ENCODE data around the gene DPF1.
A peak's percentile ranks its signal among the peaks of the same experiment; 100 is the strongest.
"Not testable (repeated sequence)": the region's sequence is repeated elsewhere in the genome, so short reads cannot be mapped to it uniquely, and the experiment has no call there.

The DPF1 gene

GRCh38 chr19:38227287-38228004 lies 3.4 kb upstream of the DPF1 start:
- TF ChIP-seq CTCF (IDR thresholded peaks at IDR 0.05; ENCODE audit: low read depth, low read length): no peak
- TF ChIP-seq EZH2phosphoT487 (IDR thresholded peaks at IDR 0.05; ENCODE audit: low read depth): no peak
- Histone ChIP-seq H3K4me1 (ENCODE audit: low read length) (peaks cover 11% of the 10 kb centered on the region), H3K9me3 (ENCODE audit: insufficient read depth, low read length) (no peaks in the 10 kb centered on the region), H3K4me2 (ENCODE audit: low read length) (no peak overlapping the region), H2AFZ (ENCODE audit: low read depth, low read length) (no peak overlapping the region), H3K27me3 (ENCODE audit: low read depth, low read length) (peaks cover 16% of the 10 kb centered on the region), H4K20me1 (ENCODE audit: insufficient read depth, low read length) (no peaks in the 10 kb centered on the region), H3K79me2 (ENCODE audit: low read length) (no peaks in the 10 kb centered on the region), H3K4me3 (ENCODE audit: low read length) (no peak overlapping the region), H3K9ac (ENCODE audit: low read length) (no peak overlapping the region), H3K36me3 (replicated peaks; ENCODE audit: low read depth, low read length) (no peaks in the 10 kb centered on the region), H3K27ac (ENCODE audit: low read length) (no peak overlapping the region)

- H3K27me3 ChIP-seq (ENCODE audit: low read depth, low read length); H3K27ac ChIP-seq (ENCODE audit: low read length); H3K79me2 ChIP-seq (ENCODE audit: low read length); H3K36me3 ChIP-seq (replicated peaks; ENCODE audit: low read depth, low read length); H3K9me3 ChIP-seq (ENCODE audit: insufficient read depth, low read length); H4K20me1 ChIP-seq (ENCODE audit: insufficient read depth, low read length): not testable (repeated sequence)
- H3K9ac ChIP-seq (ENCODE audit: low read length): peak overlapping the region; percentile 51; the same call in 1 of the 2 replicates
- H2AFZ ChIP-seq (ENCODE audit: low read depth, low read length): peak overlapping the region; percentile 72; the same call in 1 of the 2 replicates
- H3K4me1 ChIP-seq (ENCODE audit: low read length): peaks cover 11% of the 10 kb centered on the region
- H3K4me2 ChIP-seq (ENCODE audit: low read length): peak overlapping the region; percentile 79
- H3K4me3 ChIP-seq (ENCODE audit: low read length): peak overlapping the region; percentile 78
Measured at GRCh38 chr19:38224863-38225218, 819 bp upstream of the DPF1 start.

- Histone ChIP-seq H3K4me3 (ENCODE audit: low read length) (peak overlapping the region; percentile 78), H3K27me3 (ENCODE audit: low read depth, low read length) (peaks cover 7% of the 10 kb centered on the region), H3K4me2 (ENCODE audit: low read length) (peak overlapping the region; percentile 79), H4K20me1 (ENCODE audit: insufficient read depth, low read length) (no peaks in the 10 kb centered on the region), H3K27ac (ENCODE audit: low read length) (no peak overlapping the region), H3K9ac (ENCODE audit: low read length) (peak overlapping the region; percentile 30; the same call in 1 of the 2 replicates), H3K9me3 (ENCODE audit: insufficient read depth, low read length) (no peaks in the 10 kb centered on the region), H3K36me3 (replicated peaks; ENCODE audit: low read depth, low read length) (no peaks in the 10 kb centered on the region), H3K4me1 (ENCODE audit: low read length) (peaks cover 11% of the 10 kb centered on the region), H3K79me2 (ENCODE audit: low read length) (no peaks in the 10 kb centered on the region), H2AFZ (ENCODE audit: low read depth, low read length) (peak overlapping the region; percentile 16; the same call in 1 of the 2 replicates)
- no peak for TF ChIP-seq EZH2phosphoT487 (IDR thresholded peaks at IDR 0.05; ENCODE audit: low read depth)
- TF ChIP-seq CTCF (IDR thresholded peaks at IDR 0.05; ENCODE audit: low read depth, low read length): no peak
Measured at GRCh38 chr19:38223617-38224013, 407 bp downstream of the DPF1 start.

- H2AFZ ChIP-seq (ENCODE audit: low read depth, low read length): no peak overlapping the region
- H3K9me3 ChIP-seq (ENCODE audit: insufficient read depth, low read length): no peaks in the 10 kb centered on the region
- H3K4me1 ChIP-seq (ENCODE audit: low read length): peaks cover 11% of the 10 kb centered on the region
- H3K4me2 ChIP-seq (ENCODE audit: low read length): peak overlapping the region; percentile 79
- H3K36me3 ChIP-seq (replicated peaks; ENCODE audit: low read depth, low read length): no peaks in the 10 kb centered on the region
- H3K9ac ChIP-seq (ENCODE audit: low read length): no peak overlapping the region
- H3K27me3 ChIP-seq (ENCODE audit: low read depth, low read length): peaks cover 7% of the 10 kb centered on the region
- peak overlapping the region; percentile 78 for H3K4me3 ChIP-seq (ENCODE audit: low read length)
- TF ChIP-seq EZH2phosphoT487 (IDR thresholded peaks at IDR 0.05; ENCODE audit: low read depth) (no peak), CTCF (IDR thresholded peaks at IDR 0.05; ENCODE audit: low read depth, low read length) (no peak)
- H3K79me2 ChIP-seq (ENCODE audit: low read length): no peaks in the 10 kb centered on the region
- no peak overlapping the region for H3K27ac ChIP-seq (ENCODE audit: low read length)
- H4K20me1 ChIP-seq (ENCODE audit: insufficient read depth, low read length): no peaks in the 10 kb centered on the region
Measured at GRCh38 chr19:38223119-38223523, 901 bp downstream of the DPF1 start.
